K562 (cell line): Measurements from ENCODE around the gene NR5A1. TPM values are rescaled to one million over a fixed set of nuclear protein-coding genes. Genes with fewer than 3 reads are reported as not detected.
A peak's percentile ranks its signal among the peaks of the same experiment; 100 is the strongest.

Experiments
- ATAC-seq: fragments of 200-7000 bp; cut with Tn5 transposase; 3 replicates; pipeline ENCODE4 v1.9.1; 2020; ENCODE audit warnings: moderate library complexity
- BruUV-seq: library from RNA; stranded (reverse); fragments of 400-500 nt; replicated peaks from 2 replicates; lab custom pipeline; 2021; lab: Mats Ljungman, UMichigan
- CTCF ChIA-PET: fragments of 300-600 bp; formaldehyde crosslinking; extraction: SDS; loops from one replicate; lab custom pipeline; 2021; ENCODE audit warnings: low intra/inter-chr PET ratio; lab: Yijun Ruan, JAX
- POLR2A ChIA-PET: fragments of 300-600, 350-650 bp; sonication (Branson Sonifier 250); formaldehyde crosslinking; extraction: SDS; loops from one replicate; lab custom pipeline; 2021; ENCODE audit warnings: antibody characterized with exemption, inconsistent platforms; lab: Yijun Ruan, JAX
- DNase-seq, 4 experiments: peaks; one replicate each; pipeline versions ENCODE4 v3.0.0 to v3.0.0-alpha.2; 2011 to 2018; ENCODE audit warnings: low spot score in 3 of 4, mixed read lengths in 3 of 4; ENCODE audit errors: extremely low read depth in 1 of 4
- FAIRE-seq: peaks from 2 replicates; lab custom pipeline; 2011; peaks lifted over from hg19 to GRCh38; lab: Jason Lieb, UNC
- H2AFZ ChIP-seq: 2 replicates; pipeline ENCODE4 v1.6.0; 2011; ENCODE audit warnings: low read depth, low read length, control low read depth, inconsistent platforms
- H3K27ac ChIP-seq: fragments of 200-600 bp; 3 replicates; pipeline ENCODE4 v1.8.0; 2011; ENCODE audit warnings: low read depth, mild to moderate bottlenecking, control low read depth, inconsistent platforms, low read length, moderate library complexity, mixed read lengths; ENCODE audit errors: extremely low read depth
- H3K27me3 ChIP-seq, 2 experiments: fragments of 300-600 bp in 1 of 2; 2 replicates in 1 of 2; 3 replicates in 1 of 2; pipeline versions ENCODE4 v1.6.0 to v1.8.0; 2011; ENCODE audit warnings: inconsistent platforms in 2 of 2, low read length in 2 of 2, mild to moderate bottlenecking in 1 of 2, mixed read lengths in 1 of 2, moderate library complexity in 1 of 2; ENCODE audit not compliant: control insufficient read depth in 2 of 2, insufficient read depth in 2 of 2
- H3K36me3 ChIP-seq: fragments of 300-600 bp; 3 replicates; pipeline ENCODE4 v1.8.0; 2011; ENCODE audit warnings: mild to moderate bottlenecking, low read length, inconsistent platforms; ENCODE audit not compliant: control insufficient read depth, insufficient read depth
- H3K4me1 ChIP-seq, 2 experiments: fragments of 200-600 bp in 1 of 2; replicated peaks in 1 of 2; 2 replicates in 1 of 2; 3 replicates in 1 of 2; pipeline versions ENCODE4 v1.5.1 to v1.8.0; 2011; ENCODE audit warnings: inconsistent platforms in 2 of 2, low read length in 2 of 2, mild to moderate bottlenecking in 1 of 2, mixed read lengths in 1 of 2, moderate library complexity in 1 of 2; ENCODE audit not compliant: control insufficient read depth in 2 of 2, insufficient read depth in 2 of 2
- H3K4me2 ChIP-seq: 2 replicates; pipeline ENCODE4 v1.6.1; 2011; ENCODE audit warnings: low read length, control low read depth, inconsistent platforms, mixed read lengths; ENCODE audit not compliant: insufficient read depth
- H3K4me3 ChIP-seq: fragments of 200-600 bp; sonication (generic), shearing (Covaris generic); 2 replicates; pipeline ENCODE4 v1.5.1; 2016; ENCODE audit warnings: control low read depth, inconsistent platforms
- H3K79me2 ChIP-seq: fragments of 200-600 bp; 3 replicates; pipeline ENCODE4 v1.8.0; 2011; ENCODE audit warnings: low read length, inconsistent platforms; ENCODE audit not compliant: control insufficient read depth, insufficient read depth
- H3K9ac ChIP-seq, 2 experiments: 2 replicates each; pipeline versions ENCODE4 v1.6.0 to v1.6.1; 2011; ENCODE audit warnings: low read depth in 2 of 2, low read length in 2 of 2, control low read depth in 1 of 2, inconsistent platforms in 1 of 2, mild to moderate bottlenecking in 1 of 2, mixed read lengths in 1 of 2; ENCODE audit not compliant: insufficient read depth in 1 of 2
- H3K9me1 ChIP-seq: one replicate; pipeline ENCODE4 v1.6.0; 2011; ENCODE audit warnings: inconsistent platforms, mild to moderate bottlenecking, low read length, moderate library complexity; ENCODE audit not compliant: control insufficient read depth, insufficient read depth
- H3K9me3 ChIP-seq: replicated peaks from 2 replicates; pipeline ENCODE4 v1.5.1; 2011; ENCODE audit warnings: low read depth, low read length, inconsistent platforms; ENCODE audit not compliant: control insufficient read depth, insufficient read depth
- H4K20me1 ChIP-seq: replicated peaks from 2 replicates; pipeline ENCODE4 v1.6.1; 2011; ENCODE audit warnings: low read length, inconsistent platforms, mixed read lengths; ENCODE audit not compliant: control insufficient read depth, insufficient read depth
- ELK1 ChIP-seq: sonication (generic); formaldehyde crosslinking; IDR thresholded peaks from 2 replicates; pipeline ENCODE4 v1.8.1; 2022; ENCODE audit warnings: missing genetic modification reagents
- FOSL1 ChIP-seq: fragments of 200-800 bp; sonication (Bioruptor generic); conservative IDR thresholded peaks from 2 replicates; pipeline ENCODE4 v1.6.1; 2016; ENCODE audit warnings: missing genetic modification characterization, missing compliant biosample characterization
- HMG20B ChIP-seq: fragments of 250-450 bp; sonication (Bioruptor Pico); IDR thresholded peaks from 2 replicates; pipeline ENCODE4 v1.5.0; 2021; ENCODE audit warnings: mild to moderate bottlenecking
- MTF1 ChIP-seq: fragments of 250-450 bp; sonication (Bioruptor Pico); IDR thresholded peaks from 2 replicates; pipeline ENCODE4 v1.9.0; 2021; ENCODE audit warnings: moderate library complexity, mild to moderate bottlenecking, inconsistent platforms, borderline replicate concordance
- NFE2L1 ChIP-seq: fragments of 450-650 bp; IDR thresholded peaks from 2 replicates; pipeline ENCODE4 v1.6.1; 2016; ENCODE audit warnings: missing genetic modification characterization, low read depth, mild to moderate bottlenecking, missing compliant biosample characterization, moderate library complexity, borderline replicate concordance
- PHB ChIP-seq: fragments of 250-450 bp; sonication (Bioruptor Pico); IDR thresholded peaks from 2 replicates; pipeline ENCODE4 v1.5.0; 2021
- RBM34 ChIP-seq: fragments of 200-400 bp; formaldehyde crosslinking; IDR thresholded peaks from 2 replicates; pipeline ENCODE4 v1.6.1; 2018; ENCODE audit warnings: low read length, borderline replicate concordance; ENCODE audit not compliant: insufficient read depth
- SMARCA4 ChIP-seq: fragments of 450-650 bp; IDR thresholded peaks from 2 replicates; pipeline ENCODE4 v1.6.1; 2016
- STAT6 ChIP-seq: sonication (generic); formaldehyde crosslinking; IDR thresholded peaks from 2 replicates; pipeline ENCODE4 v1.8.1; 2023; ENCODE audit warnings: mild to moderate bottlenecking, missing genetic modification reagents
- ZBED1 ChIP-seq: IDR thresholded peaks from 2 replicates; pipeline ENCODE4 v1.6.1; 2014
- WGBS: fragments of 100-300 bp; shearing (Covaris generic); methylation state at CpG from one replicate; pipeline ENCODE4 v1.1.6; 2016; ENCODE audit warnings: low coverage, mixed read lengths; ENCODE audit not compliant: insufficient coverage; ENCODE audit errors: missing lambda C conversion rate; 5-methylcytosine and 5-hydroxymethylcytosine counted together
- in situ Hi-C: fragments of 300-500 bp; cut with MboI; formaldehyde crosslinking; loops from 4 replicates; pipeline ENCODE4 v1.15.0; 2018; ENCODE audit warnings: inconsistent platforms, mixed read lengths
- intact Hi-C: fragments of 100-400 bp; cut with micrococcal nuclease; formaldehyde crosslinking; loops from 2 replicates; pipeline ENCODE4 v1.14.2; 2022
- polyA plus RNA-seq, 8 experiments: library from polyadenylated mRNA; depleted of rRNA in 4 of 8; stranded (reverse) in 5 of 8; unstranded in 3 of 8; fragments of >200 nt; fragmentation: Nextera tagmentation in 2 of 8; fragmentation: Illumina TruSeq in 1 of 8; extraction: Ambion mirVana in 2 of 8; extraction: Trizol in 1 of 8; gene quantifications; 2 replicates each; pipeline versions ENCODE4 v1.2.1 to v1.2.3, GENCODE V29; 2011 to 2014; ENCODE audit warnings: inconsistent platforms in 1 of 8, missing spikeins in 1 of 8
- total RNA-seq, 7 experiments: library from RNA; depleted of rRNA in 6 of 7; stranded (reverse); fragments of >200 nt in 6 of 7; fragmentation: Illumina TruSeq in 2 of 7; extraction: Trizol in 2 of 7; gene quantifications; 2 replicates each; pipeline versions ENCODE4 v1.2.1 to v1.2.3, GENCODE V29; 2011 to 2021; ENCODE audit warnings: low replicate concordance in 1 of 7
- TF ChIP-seq, protein P1 (sequence below), 2 experiments: fragments of 450-650 bp; conservative IDR thresholded peaks; 2 replicates each; pipeline ENCODE4 v1.6.1; 2017; ENCODE audit warnings: mild to moderate bottlenecking in 2 of 2, moderate library complexity in 2 of 2
- TF ChIP-seq, protein P2 (sequence below): sonication (generic); formaldehyde crosslinking; IDR thresholded peaks from 2 replicates; pipeline ENCODE4 v1.8.0; 2022; ENCODE audit warnings: missing genetic modification reagents, mild to moderate bottlenecking, moderate library complexity, borderline replicate concordance
- TF ChIP-seq, protein P3 (sequence below): fragments of 450-650 bp; IDR thresholded peaks from 2 replicates; pipeline ENCODE4 v1.6.1; 2016

Gene NR5A1
- total and polyA plus RNA-seq, 9 of the 15 experiments (the other 6 are each of a cell fraction or from before 2014, with no cell fraction given) = 0.11 to 0.32 (median 0.20) TPM; not detected in 6

DNA sequence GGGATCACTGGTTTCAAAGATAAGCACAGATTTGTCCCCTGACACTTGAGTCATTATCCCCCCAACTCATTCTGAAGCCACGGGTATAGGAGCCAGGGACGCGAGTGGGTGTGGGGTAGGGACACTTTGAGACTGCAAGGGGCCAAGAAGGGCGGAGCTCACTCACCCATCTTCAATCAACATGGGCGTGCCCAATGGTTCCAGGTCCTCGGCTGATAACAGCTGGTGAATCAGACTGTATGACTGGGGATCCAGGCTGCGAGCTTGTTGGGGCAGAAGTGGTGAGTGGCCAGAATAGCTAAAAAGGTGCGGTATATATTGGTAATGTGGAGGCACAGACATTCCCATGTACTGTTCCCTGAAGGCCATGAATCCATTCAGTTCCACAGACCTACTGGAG lies 30.7 kb upstream of the NR5A1 start:
- ChIA-PET POLR2A (no interaction called here), CTCF (interaction anchor here (0.6 to 1.1 kb wide), 2 partner anchors 34 to 123 kb away, joined by 3 read pairs; partner anchors contain the start of gene PSMB7)
- DNase-seq (peak in 3 of 4 experiments; percentile 23 to 45 (median 31)), ATAC-seq (no peak), FAIRE-seq (no peak)
- no peak overlapping the region for H3K9ac ChIP-seq
- no TSS peak for BruUV-seq
- in situ Hi-C loops = no loop called here
- no peaks in the 10 kb centered on the region for H3K79me2 ChIP-seq
- H3K9me1 ChIP-seq = no peaks in the 10 kb centered on the region
- WGBS = 54% methylated on average over 8 of the region's 8 CpGs
- peaks cover 0 to 4% of the 10 kb centered on the region in 2 experiments; a peak in 3 of 5 replicates for H3K4me1 ChIP-seq
- H3K4me2 ChIP-seq = no peak overlapping the region
- intact Hi-C loops = loop anchor here (5.0 kb wide), 1 partner anchor 56 kb away; no protein-coding TSS in a partner anchor
- H4K20me1 ChIP-seq = no peaks in the 10 kb centered on the region; the same call in none of the 2 replicates
- H3K27ac ChIP-seq = no peak overlapping the region
- H3K4me3 ChIP-seq = no peak overlapping the region
- no peak overlapping the region for H2AFZ ChIP-seq
- no peaks in the 10 kb centered on the region for H3K9me3 ChIP-seq
- peaks cover 73% of the 10 kb centered on the region; the same call in 2 of the 3 replicates for H3K36me3 ChIP-seq
- no peaks in the 10 kb centered on the region for H3K27me3 ChIP-seq
- TF ChIP-seq, protein P1, sequence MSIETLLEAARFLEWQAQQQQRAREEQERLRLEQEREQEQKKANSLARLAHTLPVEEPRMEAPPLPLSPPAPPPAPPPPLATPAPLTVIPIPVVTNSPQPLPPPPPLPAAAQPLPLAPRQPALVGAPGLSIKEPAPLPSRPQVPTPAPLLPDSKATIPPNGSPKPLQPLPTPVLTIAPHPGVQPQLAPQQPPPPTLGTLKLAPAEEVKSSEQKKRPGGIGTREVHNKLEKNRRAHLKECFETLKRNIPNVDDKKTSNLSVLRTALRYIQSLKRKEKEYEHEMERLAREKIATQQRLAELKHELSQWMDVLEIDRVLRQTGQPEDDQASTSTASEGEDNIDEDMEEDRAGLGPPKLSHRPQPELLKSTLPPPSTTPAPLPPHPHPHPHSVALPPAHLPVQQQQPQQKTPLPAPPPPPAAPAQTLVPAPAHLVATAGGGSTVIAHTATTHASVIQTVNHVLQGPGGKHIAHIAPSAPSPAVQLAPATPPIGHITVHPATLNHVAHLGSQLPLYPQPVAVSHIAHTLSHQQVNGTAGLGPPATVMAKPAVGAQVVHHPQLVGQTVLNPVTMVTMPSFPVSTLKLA (conservative IDR thresholded peaks at IDR 0.05) = no peak
- TF ChIP-seq MTF1 (CRISPR knock-in tag) (no peak), SMARCA4 (no peak), ZBED1 (no peak), ELK1 (CRISPR knock-in tag) (no peak), HMG20B (CRISPR knock-in tag) (no peak), FOSL1 (tag) (peak; percentile 36; the same call in 1 of the 2 replicates), RBM34 (no peak), STAT6 (CRISPR knock-in tag) (no peak), NFE2L1 (no peak), PHB (no peak)
- TF ChIP-seq, protein P2, sequence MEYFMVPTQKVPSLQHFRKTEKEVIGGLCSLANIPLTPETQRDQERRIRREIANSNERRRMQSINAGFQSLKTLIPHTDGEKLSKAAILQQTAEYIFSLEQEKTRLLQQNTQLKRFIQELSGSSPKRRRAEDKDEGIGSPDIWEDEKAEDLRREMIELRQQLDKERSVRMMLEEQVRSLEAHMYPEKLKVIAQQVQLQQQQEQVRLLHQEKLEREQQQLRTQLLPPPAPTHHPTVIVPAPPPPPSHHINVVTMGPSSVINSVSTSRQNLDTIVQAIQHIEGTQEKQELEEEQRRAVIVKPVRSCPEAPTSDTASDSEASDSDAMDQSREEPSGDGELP (CRISPR knock-in tag) = peak; percentile 15; the same call in 1 of the 2 replicates
- TF ChIP-seq, protein P3, sequence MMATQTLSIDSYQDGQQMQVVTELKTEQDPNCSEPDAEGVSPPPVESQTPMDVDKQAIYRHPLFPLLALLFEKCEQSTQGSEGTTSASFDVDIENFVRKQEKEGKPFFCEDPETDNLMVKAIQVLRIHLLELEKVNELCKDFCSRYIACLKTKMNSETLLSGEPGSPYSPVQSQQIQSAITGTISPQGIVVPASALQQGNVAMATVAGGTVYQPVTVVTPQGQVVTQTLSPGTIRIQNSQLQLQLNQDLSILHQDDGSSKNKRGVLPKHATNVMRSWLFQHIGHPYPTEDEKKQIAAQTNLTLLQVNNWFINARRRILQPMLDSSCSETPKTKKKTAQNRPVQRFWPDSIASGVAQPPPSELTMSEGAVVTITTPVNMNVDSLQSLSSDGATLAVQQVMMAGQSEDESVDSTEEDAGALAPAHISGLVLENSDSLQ = no peak
